Adipocyte (in vitro differentiated cells): Measurements from ENCODE around the gene CHRNB1.

ENCODE experiments used
- DNase-seq: peaks from one replicate; pipeline ENCODE4 v3.0.0-alpha.2; 2015; ENCODE audit warnings: low read depth
- H3K27me3 ChIP-seq: replicated peaks from 2 replicates; pipeline ENCODE4 v1.7.0; 2013; ENCODE audit warnings: mild to moderate bottlenecking, low read length, moderate library complexity; ENCODE audit not compliant: control insufficient read depth, insufficient read depth
- H3K36me3 ChIP-seq: 2 replicates; pipeline ENCODE4 v1.7.0; 2013; ENCODE audit warnings: low read length, mild to moderate bottlenecking, moderate library complexity; ENCODE audit not compliant: control insufficient read depth, insufficient read depth, severe bottlenecking
- H3K4me1 ChIP-seq: 2 replicates; pipeline ENCODE4 v1.7.0; 2013; ENCODE audit warnings: mild to moderate bottlenecking, low read length, moderate library complexity; ENCODE audit not compliant: control insufficient read depth, insufficient read depth
- H3K4me3 ChIP-seq: 2 replicates; pipeline ENCODE4 v1.7.0; 2013; ENCODE audit warnings: mild to moderate bottlenecking, low read length, moderate library complexity
- H3K9ac ChIP-seq: 2 replicates; pipeline ENCODE4 v1.7.0; 2013; ENCODE audit warnings: mild to moderate bottlenecking, low read length, moderate library complexity
- H3K9me3 ChIP-seq: 2 replicates; pipeline ENCODE4 v1.7.0; 2013; ENCODE audit warnings: mild to moderate bottlenecking, low read length, moderate library complexity; ENCODE audit not compliant: control insufficient read depth

The CHRNB1 gene

GRCh38 chr17:7431231-7431630 is 13.6 kb upstream of the CHRNB1 start:
- Histone ChIP-seq H3K36me3 (no peaks in the 10 kb centered on the region), H3K4me3 (no peak overlapping the region), H3K4me1 (peaks cover 4% of the 10 kb centered on the region), H3K9me3 (no peaks in the 10 kb centered on the region), H3K27me3 (no peaks in the 10 kb centered on the region), H3K9ac (no peak overlapping the region)
- no peak for DNase-seq

DNA sequence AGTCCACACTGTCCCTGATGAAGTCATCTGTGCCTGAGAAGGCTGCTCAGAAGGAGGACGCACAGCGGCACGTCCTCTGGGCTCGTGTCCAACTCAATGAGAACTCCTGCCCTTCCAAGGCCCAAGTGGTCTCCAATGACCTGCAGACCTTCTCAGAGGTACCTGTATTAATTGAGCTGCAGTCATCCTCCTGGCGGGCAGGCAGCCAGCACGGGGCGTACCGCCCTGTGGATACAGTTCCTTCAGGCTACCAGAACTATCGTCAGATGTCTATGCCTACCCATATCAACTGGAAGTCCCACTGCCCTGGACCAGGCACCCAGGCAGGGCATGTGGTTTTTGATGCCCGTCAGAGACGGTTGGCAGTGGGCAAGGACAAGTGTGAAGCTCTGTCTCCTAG is 12.6 kb upstream of the CHRNB1 start:
- Histone ChIP-seq H3K27me3 (no peaks in the 10 kb centered on the region), H3K36me3 (no peaks in the 10 kb centered on the region), H3K9ac (no peak overlapping the region), H3K9me3 (no peaks in the 10 kb centered on the region), H3K4me3 (no peak overlapping the region), H3K4me1 (peaks cover 9% of the 10 kb centered on the region)
- no peak for DNase-seq

- peak overlapping the region; percentile 64 for H3K4me3 ChIP-seq
- H3K9me3 ChIP-seq: no peaks in the 10 kb centered on the region
- H3K27me3 ChIP-seq: peaks cover 15% of the 10 kb centered on the region
- no peaks in the 10 kb centered on the region for H3K36me3 ChIP-seq
- peak overlapping the region; percentile 48 for H3K9ac ChIP-seq
- peak; percentile 38 for DNase-seq
- H3K4me1 ChIP-seq: peaks cover 23% of the 10 kb centered on the region
Observed at GRCh38 chr17:7435676-7436555, 8.9 kb upstream of the CHRNB1 start.

- peak; percentile 91 for DNase-seq
- no peaks in the 10 kb centered on the region for H3K9me3 ChIP-seq
- H3K36me3 ChIP-seq: no peaks in the 10 kb centered on the region
- peaks cover 25% of the 10 kb centered on the region for H3K4me1 ChIP-seq
- H3K27me3 ChIP-seq: peaks cover 15% of the 10 kb centered on the region
- peak overlapping the region; percentile 64 for H3K4me3 ChIP-seq
- peak overlapping the region; percentile 56 for H3K9ac ChIP-seq
Observed at GRCh38 chr17:7436556-7437368, 8.1 kb upstream of the CHRNB1 start.

GRCh38 chr17:7437369-7437863 is 7.4 kb upstream of the CHRNB1 start:
- H3K4me3 ChIP-seq: peak overlapping the region; percentile 64
- no peak overlapping the region for H3K9ac ChIP-seq
- H3K9me3 ChIP-seq: no peaks in the 10 kb centered on the region
- H3K27me3 ChIP-seq: peaks cover 15% of the 10 kb centered on the region
- DNase-seq: no peak
- peaks cover 25% of the 10 kb centered on the region for H3K4me1 ChIP-seq
- H3K36me3 ChIP-seq: no peaks in the 10 kb centered on the region

GRCh38 chr17:7437950-7438614 is 6.8 kb upstream of the CHRNB1 start:
- Histone ChIP-seq H3K27me3 (peaks cover 15% of the 10 kb centered on the region), H3K9me3 (no peaks in the 10 kb centered on the region), H3K9ac (peak overlapping the region; percentile 25), H3K4me1 (peaks cover 25% of the 10 kb centered on the region), H3K4me3 (peak overlapping the region; percentile 64), H3K36me3 (no peaks in the 10 kb centered on the region)
- peak; percentile 38 for DNase-seq

DNA sequence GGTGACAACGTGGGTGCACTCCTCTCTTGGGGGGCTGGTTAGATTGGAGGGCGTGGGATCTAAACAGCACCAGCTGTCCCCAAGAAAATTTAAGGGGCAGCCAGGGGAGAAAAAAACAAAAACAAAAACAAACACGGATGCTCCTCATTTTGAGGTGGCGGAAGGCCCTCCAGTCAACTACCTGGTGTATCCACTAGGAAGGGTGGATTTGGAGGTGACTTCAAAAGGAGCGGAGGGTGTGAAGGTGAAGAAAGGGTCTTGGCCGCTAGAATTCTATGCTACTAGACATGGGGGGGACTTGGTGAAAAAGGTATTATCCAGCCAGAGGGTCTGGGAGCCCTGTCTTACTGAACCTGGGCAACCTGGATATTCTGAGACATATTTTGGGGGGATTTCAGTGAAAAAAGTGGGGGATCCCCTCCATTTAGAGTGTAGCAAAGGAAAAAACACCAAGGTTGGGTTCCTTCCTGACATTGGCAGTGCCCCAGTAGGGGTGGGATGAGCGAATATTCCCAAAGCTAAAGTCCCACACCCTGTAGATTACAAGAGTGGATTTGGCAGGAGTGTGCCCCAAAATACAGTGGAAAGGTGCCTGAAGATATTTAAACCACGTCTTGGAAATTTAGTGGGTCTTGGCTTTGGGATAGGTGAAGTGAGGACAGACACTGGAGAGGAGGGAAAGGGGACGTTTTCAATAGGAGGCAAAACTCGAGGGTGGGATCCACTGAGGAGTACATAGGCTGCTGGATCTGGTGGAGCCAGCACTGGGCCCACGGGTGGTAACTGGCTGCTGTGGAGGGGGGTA is 6.0 kb upstream of the CHRNB1 start:
- Histone ChIP-seq H3K27me3 (peaks cover 15% of the 10 kb centered on the region), H3K4me3 (peak overlapping the region; percentile 64), H3K9ac (no peak overlapping the region), H3K9me3 (no peaks in the 10 kb centered on the region), H3K36me3 (no peaks in the 10 kb centered on the region), H3K4me1 (peaks cover 25% of the 10 kb centered on the region)
- DNase-seq: no peak

DNA sequence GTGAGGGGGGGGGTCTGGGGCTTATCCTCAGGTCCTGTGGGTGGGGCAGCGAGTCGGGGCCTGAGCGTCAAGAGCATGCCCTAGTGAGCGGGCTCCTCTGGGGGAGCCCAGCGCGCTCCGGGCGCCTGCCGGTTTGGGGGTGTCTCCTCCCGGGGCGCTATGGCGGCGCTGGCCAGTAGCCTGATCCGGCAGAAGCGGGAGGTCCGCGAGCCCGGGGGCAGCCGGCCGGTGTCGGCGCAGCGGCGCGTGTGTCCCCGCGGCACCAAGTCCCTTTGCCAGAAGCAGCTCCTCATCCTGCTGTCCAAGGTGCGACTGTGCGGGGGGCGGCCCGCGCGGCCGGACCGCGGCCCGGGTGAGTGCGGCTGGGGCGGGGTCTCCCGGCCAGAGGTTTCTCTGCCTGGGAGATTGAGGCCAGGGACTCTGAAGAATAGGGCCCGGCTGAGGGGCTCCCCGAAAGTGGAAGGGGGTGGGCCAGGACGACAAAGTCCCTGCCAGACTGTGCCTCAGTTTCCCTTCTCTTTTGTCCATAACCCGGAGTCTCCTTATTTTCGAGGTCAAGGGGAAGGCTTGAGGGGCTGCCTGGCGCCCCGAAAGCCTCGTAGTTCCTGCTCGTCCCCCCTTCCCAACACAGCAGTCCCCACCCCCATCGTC is 5.3 kb upstream of the CHRNB1 start, which contains the start of gene FGF11:
Gene FGF11 (plus strand): TSS at position 51 of the 651 bp plus-strand sequence. CDS start 109 bp downstream, at position 160.
- Histone ChIP-seq H3K4me1 (peaks cover 28% of the 10 kb centered on the region), H3K9ac (peak within 1 kb of the TSS; percentile 54), H3K9me3 (no peaks in the 10 kb centered on the region), H3K36me3 (no peaks in the 10 kb centered on the region), H3K4me3 (peak within 1 kb of the TSS; percentile 71), H3K27me3 (peaks cover 15% of the 10 kb centered on the region)
- DNase-seq: peak; percentile 33

DNA sequence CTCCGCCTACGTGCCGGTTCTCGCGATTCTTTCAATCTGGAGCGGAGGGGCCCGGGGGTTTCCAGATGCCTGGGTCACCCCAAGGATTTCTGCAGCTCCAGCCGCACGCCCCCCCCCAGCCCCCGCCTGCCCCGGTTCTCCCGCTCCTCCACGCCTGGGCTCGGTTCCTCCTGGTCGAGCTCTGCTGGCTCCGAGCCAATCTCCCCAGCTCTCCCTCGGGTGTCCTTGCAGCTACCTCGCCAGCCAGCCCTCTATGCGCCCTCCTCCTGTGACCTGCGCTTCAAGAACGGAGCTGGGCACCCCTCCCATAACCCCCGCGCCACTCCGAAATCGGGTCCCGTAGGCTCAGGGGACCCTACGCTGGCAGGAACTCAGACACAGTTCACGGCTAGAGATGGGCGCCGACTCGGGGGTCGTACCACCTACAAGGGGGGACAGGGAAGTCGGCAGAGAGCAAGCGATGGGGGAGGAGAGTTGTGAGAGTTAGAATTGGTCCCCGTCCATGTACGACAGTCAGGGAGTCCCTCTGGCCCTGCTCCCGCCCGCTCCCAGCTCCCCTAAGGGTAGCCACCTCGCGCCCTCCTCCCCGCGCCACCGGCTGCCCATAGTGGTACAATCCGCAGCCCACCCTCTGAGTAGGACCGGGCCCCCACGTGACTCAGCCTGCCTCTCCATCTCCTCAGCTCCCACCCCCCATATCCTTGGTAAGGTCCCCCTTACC is 4.6 kb upstream of the CHRNB1 start:
- H3K9me3 ChIP-seq: no peaks in the 10 kb centered on the region
- H3K4me3 ChIP-seq: peak overlapping the region; percentile 71
- peak overlapping the region; percentile 54 for H3K9ac ChIP-seq
- H3K27me3 ChIP-seq: peaks cover 15% of the 10 kb centered on the region
- H3K4me1 ChIP-seq: peaks cover 28% of the 10 kb centered on the region
- DNase-seq: peak; percentile 72
- H3K36me3 ChIP-seq: no peaks in the 10 kb centered on the region
